ENCODE measurements around the gene FAM32A. TPM values are rescaled to one million over a fixed set of nuclear protein-coding genes. Genes with fewer than 3 reads are reported as not detected.
A peak's percentile ranks its signal among the peaks of the same experiment; 100 is the strongest.

FAM32A gene
- polyA plus RNA-seq, 4 donors, result 82.3 to 205 (median 151) TPM

- peaks cover 0 to 14% (median 2%) of the 10 kb centered on the region in 3 donors for H3K4me1 ChIP-seq (ENCODE audit: control insufficient read depth in 3 of 3, insufficient read depth in 2 of 3, low read depth in 1 of 3, low read length in 2 of 3)
- peaks cover 10 to 57% (median 30%) of the 10 kb centered on the region in 3 donors for H3K36me3 ChIP-seq (ENCODE audit: control insufficient read depth in 3 of 3, insufficient read depth in 2 of 3, low read depth in 1 of 3, low read length in 3 of 3)
- FAIRE-seq (no peak), DNase-seq (no peak)
- no peak overlapping the region for H3K27ac ChIP-seq (ENCODE audit: low read depth in 1 of 3, low read length in 2 of 3)
- 86 to 96% (median 94%) methylated on average over 10 of the region's 10 CpGs for WGBS, 3 donors
- H3K27me3 ChIP-seq (ENCODE audit: control insufficient read depth in 3 of 3, insufficient read depth in 3 of 3, low read length in 3 of 3), result no peaks in the 10 kb centered on the region
- no peaks in the 10 kb centered on the region for H3K9me3 ChIP-seq (ENCODE audit: control insufficient read depth in 2 of 2, insufficient read depth in 1 of 2, low read depth in 1 of 2, low read length in 1 of 2)
- no peak overlapping the region for H3K4me3 ChIP-seq (ENCODE audit: low read depth in 1 of 3, low read length in 3 of 3)
Measured at GRCh38 chr19:16190736-16191135, 5.5 kb downstream of the FAM32A start.

GRCh38 chr19:16191216-16191908 is 6.2 kb downstream of the FAM32A start:
- no peak overlapping the region for H3K4me3 ChIP-seq (ENCODE audit: low read depth in 1 of 3, low read length in 3 of 3)
- peaks cover 0 to 15% (median 2%) of the 10 kb centered on the region in 3 donors for H3K4me1 ChIP-seq (ENCODE audit: control insufficient read depth in 3 of 3, insufficient read depth in 2 of 3, low read depth in 1 of 3, low read length in 2 of 3)
- no peaks in the 10 kb centered on the region for H3K9me3 ChIP-seq (ENCODE audit: control insufficient read depth in 2 of 2, insufficient read depth in 1 of 2, low read depth in 1 of 2, low read length in 1 of 2)
- FAIRE-seq (no peak), DNase-seq (no peak)
- peaks cover 10 to 57% (median 30%) of the 10 kb centered on the region in 3 donors for H3K36me3 ChIP-seq (ENCODE audit: control insufficient read depth in 3 of 3, insufficient read depth in 2 of 3, low read depth in 1 of 3, low read length in 3 of 3)
- no peak overlapping the region for H3K27ac ChIP-seq (ENCODE audit: low read depth in 1 of 3, low read length in 2 of 3)
- WGBS, 3 donors, result 78 to 84% (median 83%) methylated on average over 16 of the region's 16 CpGs
- no peaks in the 10 kb centered on the region for H3K27me3 ChIP-seq (ENCODE audit: control insufficient read depth in 3 of 3, insufficient read depth in 3 of 3, low read length in 3 of 3)

- H3K4me1 ChIP-seq (ENCODE audit: control insufficient read depth in 3 of 3, insufficient read depth in 2 of 3, low read depth in 1 of 3, low read length in 2 of 3), result peaks cover 0 to 21% (median under 1%) of the 10 kb centered on the region in 3 donors
- H3K27ac ChIP-seq (ENCODE audit: low read depth in 1 of 3, low read length in 2 of 3), result no peak overlapping the region
- H3K9me3 ChIP-seq (ENCODE audit: control insufficient read depth in 2 of 2, insufficient read depth in 1 of 2, low read depth in 1 of 2, low read length in 1 of 2), result no peaks in the 10 kb centered on the region
- no peak for FAIRE-seq
- no peaks in the 10 kb centered on the region for H3K27me3 ChIP-seq (ENCODE audit: control insufficient read depth in 3 of 3, insufficient read depth in 3 of 3, low read length in 3 of 3)
- H3K36me3 ChIP-seq (ENCODE audit: control insufficient read depth in 3 of 3, insufficient read depth in 2 of 3, low read depth in 1 of 3, low read length in 3 of 3), result peaks cover 10 to 41% (median 28%) of the 10 kb centered on the region in 3 donors
- no peak for DNase-seq
- H3K4me3 ChIP-seq (ENCODE audit: low read depth in 1 of 3, low read length in 3 of 3), result no peak overlapping the region
- WGBS, 3 donors, result 80 to 90% (median 87%) methylated on average over 10 of the region's 10 CpGs
Measured at GRCh38 chr19:16193466-16193865, 8.3 kb downstream of the FAM32A start.

- Histone ChIP-seq H3K36me3 (ENCODE audit: control insufficient read depth in 3 of 3, insufficient read depth in 2 of 3, low read depth in 1 of 3, low read length in 3 of 3) (peaks cover 0 to 28% (median 4%) of the 10 kb centered on the region in 3 donors), H3K9me3 (ENCODE audit: control insufficient read depth in 2 of 2, insufficient read depth in 1 of 2, low read depth in 1 of 2, low read length in 1 of 2) (no peaks in the 10 kb centered on the region), H3K27me3 (ENCODE audit: control insufficient read depth in 3 of 3, insufficient read depth in 3 of 3, low read length in 3 of 3) (no peaks in the 10 kb centered on the region), H3K4me1 (ENCODE audit: control insufficient read depth in 3 of 3, insufficient read depth in 2 of 3, low read depth in 1 of 3, low read length in 2 of 3) (peaks cover 6 to 45% (median 10%) of the 10 kb centered on the region in 3 donors), H3K27ac (ENCODE audit: low read depth in 1 of 3, low read length in 2 of 3) (peak overlapping the region; percentile 94 to 98 (median 95)), H3K4me3 (ENCODE audit: low read depth in 1 of 3, low read length in 3 of 3) (peak overlapping the region in 2 of 3 donors; percentile 86 to 94)
- peak; percentile 91 to 99 for DNase-seq
- 3 to 30% (median 17%) methylated on average over 2 of the region's 2 CpGs for WGBS, 3 donors
- FAIRE-seq, result no peak
Measured at GRCh38 chr19:16197188-16197621, 12.0 kb downstream of the FAM32A start.

GRCh38 chr19:16197622-16198369 is 12.6 kb downstream of the FAM32A start, which contains the start of gene AP1M1:
Gene AP1M1, plus strand, starts transcription at chr19:16197911. Its CDS starts 116 bp downstream, at chr19:16198027.
- Histone ChIP-seq H3K27ac (ENCODE audit: low read depth in 1 of 3, low read length in 2 of 3) (peak within 1 kb of the TSS; percentile 94 to 98 (median 95)), H3K4me1 (ENCODE audit: control insufficient read depth in 3 of 3, insufficient read depth in 2 of 3, low read depth in 1 of 3, low read length in 2 of 3) (peaks cover 6 to 45% (median 10%) of the 10 kb centered on the region in 3 donors), H3K4me3 (ENCODE audit: low read depth in 1 of 3, low read length in 3 of 3) (peak within 1 kb of the TSS; percentile 75 to 94 (median 86)), H3K27me3 (ENCODE audit: control insufficient read depth in 3 of 3, insufficient read depth in 3 of 3, low read length in 3 of 3) (no peaks in the 10 kb centered on the region), H3K36me3 (ENCODE audit: control insufficient read depth in 3 of 3, insufficient read depth in 2 of 3, low read depth in 1 of 3, low read length in 3 of 3) (peaks cover 0 to 31% (median 5%) of the 10 kb centered on the region in 3 donors), H3K9me3 (ENCODE audit: control insufficient read depth in 2 of 2, insufficient read depth in 1 of 2, low read depth in 1 of 2, low read length in 1 of 2) (no peaks in the 10 kb centered on the region)
- FAIRE-seq, result no peak
- 0 to 1% (median 0%) methylated on average over 52 to 65 of the region's 65 CpGs for whole genome bisulfite sequencing, 3 donors
- peak; percentile 98 to 99 for DNase-seq

GRCh38 chr19:16198370-16198651 is 13.1 kb downstream of the FAM32A start:
- Histone ChIP-seq H3K4me1 (ENCODE audit: control insufficient read depth in 3 of 3, insufficient read depth in 2 of 3, low read depth in 1 of 3, low read length in 2 of 3) (peaks cover 6 to 45% (median 10%) of the 10 kb centered on the region in 3 donors), H3K27ac (ENCODE audit: low read depth in 1 of 3, low read length in 2 of 3) (peak overlapping the region; percentile 94 to 98 (median 95)), H3K9me3 (ENCODE audit: control insufficient read depth in 2 of 2, insufficient read depth in 1 of 2, low read depth in 1 of 2, low read length in 1 of 2) (no peaks in the 10 kb centered on the region), H3K27me3 (ENCODE audit: control insufficient read depth in 3 of 3, insufficient read depth in 3 of 3, low read length in 3 of 3) (no peaks in the 10 kb centered on the region), H3K4me3 (ENCODE audit: low read depth in 1 of 3, low read length in 3 of 3) (peak overlapping the region; percentile 75 to 94 (median 86)), H3K36me3 (ENCODE audit: control insufficient read depth in 3 of 3, insufficient read depth in 2 of 3, low read depth in 1 of 3, low read length in 3 of 3) (peaks cover 0 to 34% (median 6%) of the 10 kb centered on the region in 3 donors)
- no peak for FAIRE-seq
- DNase-seq, result peak; percentile 80 to 84
- WGBS, 3 donors, result 0 to 1% (median 0%) methylated on average over 14 to 18 of the region's 18 CpGs

- 69 to 78% (median 71%) methylated on average over 9 of the region's 9 CpGs for WGBS, 3 donors
- Histone ChIP-seq H3K9me3 (ENCODE audit: control insufficient read depth in 2 of 2, insufficient read depth in 1 of 2, low read depth in 1 of 2, low read length in 1 of 2) (no peaks in the 10 kb centered on the region), H3K4me3 (ENCODE audit: low read depth in 1 of 3, low read length in 3 of 3) (no peak overlapping the region), H3K4me1 (ENCODE audit: control insufficient read depth in 3 of 3, insufficient read depth in 2 of 3, low read depth in 1 of 3, low read length in 2 of 3) (peaks cover 6 to 45% (median 10%) of the 10 kb centered on the region in 3 donors), H3K36me3 (ENCODE audit: control insufficient read depth in 3 of 3, insufficient read depth in 2 of 3, low read depth in 1 of 3, low read length in 3 of 3) (peaks cover 0 to 41% (median 11%) of the 10 kb centered on the region in 3 donors), H3K27me3 (ENCODE audit: control insufficient read depth in 3 of 3, insufficient read depth in 3 of 3, low read length in 3 of 3) (no peaks in the 10 kb centered on the region), H3K27ac (ENCODE audit: low read depth in 1 of 3, low read length in 2 of 3) (peak overlapping the region; percentile 27 to 98 (median 95))
- FAIRE-seq (no peak), DNase-seq (no peak)
Measured at GRCh38 chr19:16199275-16199932, 14.2 kb downstream of the FAM32A start.

Data from small intestine (tissue), 7 donors.